HG03175 (cell line): ENCODE results near the gene RABGAP1L.

Experiments used
- ATAC-seq: cut with Tn5 transposase; IDR thresholded peaks from one replicate; pipeline ENCODE4 v1.9.1; 2021; ENCODE audit warnings: mild to moderate bottlenecking, moderate library complexity; ENCODE audit not compliant: unreplicated experiment

The RABGAP1L gene

DNA sequence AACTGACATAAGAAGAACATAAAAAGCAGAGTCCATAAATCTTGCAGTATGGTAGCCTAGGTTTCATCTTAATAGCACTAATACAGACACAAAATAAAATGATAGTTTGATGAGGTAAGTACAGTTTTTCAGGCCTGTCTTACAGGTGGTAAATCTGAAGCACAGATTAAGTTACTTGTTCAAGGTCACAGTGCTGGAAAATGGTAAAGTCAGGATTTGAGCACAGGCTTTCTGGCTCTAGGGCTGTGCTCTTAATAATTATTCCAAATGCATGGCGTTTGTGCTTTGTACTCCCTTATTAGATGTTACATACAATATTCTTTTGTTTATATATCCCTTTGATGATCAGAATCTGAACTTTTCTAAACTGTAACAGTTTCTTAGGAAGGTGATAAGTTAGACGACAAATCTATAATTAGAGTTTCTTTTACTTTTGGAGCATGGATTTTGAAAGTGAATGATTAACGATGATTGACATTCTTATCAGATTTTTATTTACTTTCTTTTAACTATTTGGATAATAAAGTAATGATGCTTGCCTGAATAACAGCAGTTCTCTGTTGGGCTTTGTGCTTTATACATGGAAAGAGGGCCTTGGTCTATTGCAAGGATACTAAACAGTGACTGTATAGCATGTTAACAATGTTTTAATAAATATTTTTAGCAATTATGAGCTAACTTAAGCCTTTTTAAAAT lies 738.9 kb downstream of the RABGAP1L start:
- ATAC-seq, result no peak

GRCh38 chr1:174900317-174900716 lies 741.0 kb downstream of the RABGAP1L start:
- no peak for ATAC-seq

DNA sequence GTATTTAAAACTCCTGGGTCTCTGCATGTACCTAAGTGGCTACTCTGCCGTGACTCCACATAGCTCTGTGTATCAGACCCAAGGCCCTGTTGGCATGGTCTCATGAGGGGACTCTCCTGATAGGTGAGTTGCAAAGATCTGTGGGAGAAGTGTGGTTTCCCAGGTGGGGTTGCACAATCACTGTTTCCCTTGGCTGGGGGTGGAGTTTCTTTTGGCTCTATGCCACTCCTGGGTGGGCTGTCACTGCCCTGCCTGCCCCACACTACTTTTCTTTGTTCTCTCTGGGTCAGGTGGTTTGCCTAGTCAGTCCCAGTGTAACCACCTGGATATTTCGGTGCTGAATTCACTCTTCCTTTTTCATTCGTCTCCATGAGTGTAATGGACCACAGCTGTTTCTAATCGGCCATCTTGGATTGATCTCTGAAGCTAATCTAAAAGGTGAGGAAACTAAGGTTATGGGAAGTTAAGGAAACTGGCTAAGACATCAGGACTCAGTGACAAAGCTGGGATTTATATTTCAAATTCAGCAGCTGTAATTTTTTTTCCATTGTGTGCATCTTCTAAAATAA lies 743.3 kb downstream of the RABGAP1L start:
- no peak for ATAC-seq

DNA sequence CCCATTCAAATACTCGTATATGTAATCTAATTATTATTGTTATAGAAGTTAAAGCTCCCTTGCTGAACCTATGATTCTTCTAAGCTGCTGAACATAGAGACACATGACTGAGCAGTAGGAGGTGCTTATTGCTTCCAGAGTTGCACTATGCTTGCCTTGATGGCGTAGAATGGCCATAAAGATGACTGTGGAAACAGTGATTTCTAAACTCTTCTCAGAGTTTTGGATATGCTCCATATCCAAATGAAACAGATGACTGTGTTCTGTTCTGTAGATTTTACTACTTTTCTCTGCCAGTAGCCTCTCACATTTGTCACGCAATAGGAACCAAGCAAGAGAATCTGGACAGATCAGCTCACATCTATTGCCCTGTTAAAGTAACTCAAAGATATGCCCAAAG lies 752.3 kb downstream of the RABGAP1L start:
- no peak for ATAC-seq

DNA sequence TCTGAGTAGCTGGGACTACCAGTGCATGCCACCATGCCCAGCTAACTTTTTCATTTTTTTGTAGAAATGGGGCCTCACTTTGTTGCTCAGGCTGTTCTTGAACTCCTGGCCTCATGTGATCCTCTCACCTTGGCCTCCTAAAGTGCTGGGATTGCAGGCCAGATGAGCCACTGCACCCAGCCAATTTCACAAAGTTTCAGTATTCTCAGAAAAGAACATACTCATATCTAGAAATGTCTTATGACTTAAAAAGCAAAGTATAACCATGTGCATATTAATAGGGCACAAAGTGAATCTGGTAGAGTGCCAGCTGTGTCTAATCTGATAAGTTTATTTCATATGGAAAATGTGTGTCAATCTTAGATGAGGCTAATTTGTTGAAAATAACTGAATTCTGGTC lies 752.9 kb downstream of the RABGAP1L start:
- no peak for ATAC-seq

- ATAC-seq, result no peak
These were observed 754.0 kb downstream of the RABGAP1L start for GRCh38 chr1:174913225-174913903.

DNA sequence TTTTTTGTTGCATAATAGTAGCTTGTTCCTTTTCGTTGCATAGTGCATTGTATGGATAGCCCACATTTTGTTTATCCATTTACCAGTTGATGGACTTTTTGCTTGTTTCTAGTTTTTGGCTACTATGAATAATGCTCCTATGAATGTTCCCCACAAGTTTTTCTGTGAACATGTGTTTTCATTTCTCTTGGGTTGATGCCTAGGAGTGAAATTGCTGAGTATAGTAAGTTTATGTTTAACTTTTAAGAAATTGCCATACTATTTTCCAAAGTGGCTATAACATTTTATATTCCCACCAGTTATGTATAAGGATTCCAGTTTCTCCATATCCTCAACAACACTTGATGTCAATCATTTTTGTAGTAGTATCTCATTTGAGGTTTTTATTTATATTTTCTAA lies 755.7 kb downstream of the RABGAP1L start:
- ATAC-seq, result no peak

GRCh38 chr1:174916846-174917245 lies 757.5 kb downstream of the RABGAP1L start:
- no peak for ATAC-seq

GRCh38 chr1:174920093-174920492 lies 760.8 kb downstream of the RABGAP1L start:
- no peak for ATAC-seq

DNA sequence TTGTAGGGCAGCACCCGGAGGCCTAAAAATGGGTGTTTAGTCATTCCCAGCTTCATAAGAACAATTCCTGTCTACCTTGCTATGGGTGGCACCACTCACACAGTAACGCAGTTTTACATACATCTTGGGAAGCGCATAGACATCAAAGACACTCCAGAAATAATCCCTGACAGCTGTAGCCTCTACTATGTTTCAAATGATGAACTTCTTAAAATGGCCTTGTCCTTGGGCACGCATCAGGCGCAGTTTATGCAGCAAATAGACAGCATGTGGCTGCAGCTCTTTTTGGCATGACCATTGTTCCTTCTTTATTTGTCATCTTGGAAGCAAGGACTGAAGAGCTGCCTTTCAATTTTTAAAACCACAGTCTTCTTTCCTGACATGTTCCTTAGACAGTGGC lies 762.8 kb downstream of the RABGAP1L start:
- ATAC-seq, result no peak

DNA sequence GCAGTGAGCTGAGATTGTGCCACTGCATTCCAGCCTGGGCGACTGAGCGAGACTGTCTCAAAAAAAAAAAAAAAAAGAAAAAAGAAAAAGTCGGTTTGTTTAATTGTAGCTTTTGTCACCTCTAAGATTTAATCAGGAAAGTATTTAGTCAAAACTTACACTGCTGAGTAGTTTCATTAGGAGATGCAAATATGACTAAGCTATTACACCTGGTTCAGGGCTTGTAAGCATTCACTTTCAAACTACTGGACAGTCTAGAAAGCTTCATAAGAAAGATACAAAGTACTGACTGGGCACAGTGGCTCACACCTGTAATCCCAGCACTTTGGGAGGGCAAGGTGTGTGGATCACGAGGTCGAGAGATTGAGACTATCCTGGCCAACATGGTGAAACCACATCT lies 764.5 kb downstream of the RABGAP1L start:
- no peak for ATAC-seq

GRCh38 chr1:174928541-174928940 lies 769.2 kb downstream of the RABGAP1L start:
- ATAC-seq, result no peak

GRCh38 chr1:174931214-174931613 lies 771.9 kb downstream of the RABGAP1L start:
- ATAC-seq, result no peak

- no peak for ATAC-seq
These were observed 773.3 kb downstream of the RABGAP1L start for GRCh38 chr1:174932587-174932986.

GRCh38 chr1:174935961-174936727 lies 776.8 kb downstream of the RABGAP1L start:
- no peak for ATAC-seq

DNA sequence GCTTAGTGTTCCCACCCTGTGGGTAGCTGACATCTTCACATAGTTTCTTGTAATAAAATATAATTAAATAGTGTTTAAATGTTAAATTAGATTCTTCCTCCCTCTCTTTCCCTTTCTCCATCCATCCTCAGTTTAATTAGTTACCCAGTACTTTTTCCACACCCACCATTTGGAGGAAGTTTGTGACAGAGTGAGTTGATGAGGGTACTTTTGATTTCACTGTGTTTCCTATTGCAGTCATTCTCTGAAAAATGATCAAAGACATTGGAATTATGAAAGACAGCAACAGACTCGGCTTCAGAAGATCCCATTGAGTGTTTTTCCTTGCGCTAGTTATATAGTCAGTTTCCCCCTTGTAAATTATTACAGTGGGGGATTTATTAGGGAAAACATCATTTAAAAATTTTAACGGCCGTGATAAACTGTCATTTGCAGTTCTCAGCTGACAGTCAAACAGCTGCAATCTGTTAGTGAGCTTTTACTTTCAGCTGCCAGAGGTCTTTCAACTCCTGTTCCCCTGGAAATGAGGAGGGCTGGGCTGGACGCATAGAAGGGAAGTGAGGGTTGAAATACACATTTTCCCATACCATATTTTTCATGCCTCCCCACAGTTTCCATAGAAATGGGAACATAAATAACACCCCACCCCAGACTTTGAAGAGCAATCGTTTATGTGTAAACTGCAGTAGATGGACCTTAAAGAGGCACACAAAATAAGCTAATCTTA lies 779.1 kb downstream of the RABGAP1L start:
- no peak for ATAC-seq

- ATAC-seq, result no peak
These were observed 780.6 kb downstream of the RABGAP1L start for GRCh38 chr1:174939775-174940545.

- ATAC-seq, result no peak
These were observed 781.4 kb downstream of the RABGAP1L start for GRCh38 chr1:174940646-174941175.

GRCh38 chr1:174942547-174943255 lies 783.4 kb downstream of the RABGAP1L start:
- ATAC-seq, result no peak
